Stimulated activated CD8-positive, alpha-beta memory T cell treated with anti-CD3 and anti-CD28 coated beads, Interleukin-12 subunit alpha, Interleukin-12 subunit beta, amount 100 ng/mL, for 24 hours (primary cell): ENCODE results near the gene ZNF195.
"Not testable (repeated sequence)": the region's sequence is repeated elsewhere in the genome, so short reads cannot be mapped to it uniquely, and the experiment has no call there.

Source experiments
- DNase-seq: peaks from one replicate; pipeline ENCODE4 v3.0.0-alpha.2; 2020; ENCODE audit errors: extremely low read depth

ZNF195 gene

GRCh38 chr11:3402181-3402860, 23.4 kb upstream of the ZNF195 start:
- DNase-seq, result not testable (repeated sequence)

GRCh38 chr11:3401052-3401451, 22.1 kb upstream of the ZNF195 start:
- DNase-seq, result not testable (repeated sequence)

- DNase-seq, result not testable (repeated sequence)
Observed at GRCh38 chr11:3398509-3398908, 19.6 kb upstream of the ZNF195 start.

- DNase-seq, result not testable (repeated sequence)
Observed at GRCh38 chr11:3398106-3398505, 19.2 kb upstream of the ZNF195 start.

- DNase-seq, result not testable (repeated sequence)
Observed at GRCh38 chr11:3397210-3397609, 18.3 kb upstream of the ZNF195 start.

- not testable (repeated sequence) for DNase-seq
Observed at GRCh38 chr11:3395468-3395867, 16.5 kb upstream of the ZNF195 start.

- DNase-seq, result not testable (repeated sequence)
Observed at GRCh38 chr11:3394956-3395355, 16.0 kb upstream of the ZNF195 start.

GRCh38 chr11:3393450-3393849, 14.5 kb upstream of the ZNF195 start:
- DNase-seq, result not testable (repeated sequence)

GRCh38 chr11:3382613-3383285, 3.8 kb upstream of the ZNF195 start:
- DNase-seq, result no peak

- no peak for DNase-seq
Observed at GRCh38 chr11:3381794-3382193, 2.8 kb upstream of the ZNF195 start.

- DNase-seq, result no peak
Observed at GRCh38 chr11:3380706-3381545, 2.0 kb upstream of the ZNF195 start.

GRCh38 chr11:3375552-3375951, 3.4 kb downstream of the ZNF195 start:
- DNase-seq, result no peak

GRCh38 chr11:3370311-3370870, 8.6 kb downstream of the ZNF195 start:
- no peak for DNase-seq

GRCh38 chr11:3369366-3369765, 9.6 kb downstream of the ZNF195 start:
- no peak for DNase-seq

GRCh38 chr11:3368199-3368598, 10.7 kb downstream of the ZNF195 start:
- DNase-seq, result no peak

GRCh38 chr11:3367221-3367620, 11.7 kb downstream of the ZNF195 start:
- DNase-seq, result no peak

GRCh38 chr11:3359092-3359824, 19.7 kb downstream of the ZNF195 start:
- no peak for DNase-seq

GRCh38 chr11:3357994-3358676, 20.8 kb downstream of the ZNF195 start:
- no peak for DNase-seq

GRCh38 chr11:3357302-3357701, 21.6 kb downstream of the ZNF195 start:
- DNase-seq, result no peak

- no peak for DNase-seq
Observed at GRCh38 chr11:3356858-3357257, 22.1 kb downstream of the ZNF195 start.

- DNase-seq, result no peak
Observed at GRCh38 chr11:3353066-3353465, 25.9 kb downstream of the ZNF195 start.
